HTERT RPE-1 (cell line): ENCODE measurements around the gene ZNF765.
"Not testable (repeated sequence)": the region's sequence is repeated elsewhere in the genome, so short reads cannot be mapped to it uniquely, and the experiment has no call there.

Source experiments
- in situ Hi-C: fragments of 300-500 bp; cut with MboI; formaldehyde crosslinking; loops from 4 replicates; pipeline ENCODE4 v1.14.3; 2020; ENCODE audit warnings: low sequenced_read_pairs

The ZNF765 gene

GRCh38 chr19:53475470-53475869 lies 80.5 kb downstream of the ZNF765 start:
- in situ Hi-C loops: not testable (repeated sequence)
